Measurements from ENCODE around the gene SLC7A4.
"Not testable (repeated sequence)": the region's sequence is repeated elsewhere in the genome, so short reads cannot be mapped to it uniquely, and the experiment has no call there.

The SLC7A4 gene

GRCh38 chr22:21014726-21015465, 17.5 kb downstream of the SLC7A4 start, which contains the start of gene P2RX6:
Gene P2RX6, plus strand, starts transcription at chr22:21015165. Its CDS starts 10 bp downstream, at chr22:21015175.
- DNase-seq: no peak

DNA sequence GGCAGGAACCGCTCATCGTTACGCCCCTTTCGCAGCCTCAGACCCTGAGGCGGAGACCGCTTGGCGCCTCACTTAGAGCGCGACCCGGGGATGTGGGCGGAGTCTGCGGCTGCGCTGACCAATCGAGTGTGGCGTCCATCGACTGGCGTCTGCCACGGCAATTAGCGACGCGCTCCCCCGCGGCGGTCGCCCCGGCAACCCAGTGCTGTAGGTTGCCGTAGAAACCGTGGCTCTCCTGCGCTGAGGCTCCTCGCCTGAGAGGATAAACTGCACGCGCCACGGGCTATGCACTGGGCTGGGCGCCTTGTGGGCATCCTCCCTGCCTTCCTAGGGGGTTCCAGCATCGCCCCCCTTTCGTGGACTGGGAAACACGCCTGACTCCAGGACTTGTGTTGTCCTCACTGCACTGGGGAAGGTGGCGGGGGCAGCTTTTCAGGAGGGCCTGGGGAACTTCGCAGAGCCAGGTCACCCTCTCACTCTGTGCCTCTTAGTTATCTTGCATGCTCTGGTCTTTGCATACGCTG, 18.1 kb downstream of the SLC7A4 start:
- peak; percentile 87 for DNase-seq

DNA sequence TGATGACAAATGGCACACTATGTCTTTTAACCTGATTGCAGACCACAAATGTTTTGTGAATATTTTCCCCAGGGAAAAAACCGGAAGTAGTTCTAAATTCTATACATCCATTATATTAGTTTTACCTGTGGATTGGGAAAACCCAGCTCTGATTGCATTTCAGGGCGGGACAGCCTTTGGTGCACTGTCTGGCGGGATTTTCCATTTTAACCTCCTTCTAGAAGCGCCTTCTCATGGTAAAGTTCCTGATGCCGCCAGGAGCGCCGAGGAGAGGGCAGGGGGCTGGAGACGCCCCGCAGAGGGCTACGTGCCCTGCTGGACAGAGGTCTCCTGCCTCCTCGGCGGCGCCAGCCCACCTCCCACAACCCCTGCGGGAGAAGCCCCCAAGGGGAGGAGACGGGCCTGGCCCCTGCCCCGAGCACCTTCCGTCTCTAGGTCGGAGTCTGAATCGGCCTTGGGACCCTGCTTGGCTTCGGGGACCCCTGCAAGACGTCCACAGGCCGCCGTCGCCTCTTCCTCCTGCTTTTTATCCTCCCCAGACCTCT, 18.6 kb downstream of the SLC7A4 start:
- DNase-seq: no peak

- DNase-seq: no peak
Observed at GRCh38 chr22:21012446-21013407, 19.6 kb downstream of the SLC7A4 start.

- no peak for DNase-seq
Observed at GRCh38 chr22:21010426-21011113, 21.8 kb downstream of the SLC7A4 start.

- no peak for DNase-seq
Observed at GRCh38 chr22:21009638-21010425, 22.5 kb downstream of the SLC7A4 start.

GRCh38 chr22:21009208-21009607, 23.2 kb downstream of the SLC7A4 start:
- not testable (repeated sequence) for DNase-seq

DNA sequence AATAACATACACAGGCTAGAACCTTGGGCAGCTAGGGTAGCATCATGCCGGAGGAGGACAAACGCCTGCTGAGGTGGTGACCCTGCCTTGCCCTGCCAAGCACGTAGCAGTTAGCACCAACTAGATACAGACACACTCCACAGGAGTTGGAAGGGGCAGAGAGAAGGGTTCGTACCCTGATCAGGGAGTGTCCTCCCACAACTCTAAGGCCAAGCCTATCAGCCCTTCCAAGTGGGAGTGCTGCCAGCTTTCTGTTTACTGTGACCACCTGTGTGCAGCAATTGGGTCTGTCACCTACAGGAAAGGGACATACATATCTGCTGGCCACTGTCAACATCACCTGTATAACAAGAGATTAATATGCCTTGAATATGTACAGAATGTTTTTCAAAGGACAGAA, 28.6 kb downstream of the SLC7A4 start:
- DNase-seq: no peak

GRCh38 chr22:21001601-21002325, 30.6 kb downstream of the SLC7A4 start, which contains the start of gene THAP7:
Gene THAP7, minus strand, starts transcription at chr22:21002118. Its CDS starts 207 bp downstream, at chr22:21001911.
- peak; percentile 97 for DNase-seq

DNA sequence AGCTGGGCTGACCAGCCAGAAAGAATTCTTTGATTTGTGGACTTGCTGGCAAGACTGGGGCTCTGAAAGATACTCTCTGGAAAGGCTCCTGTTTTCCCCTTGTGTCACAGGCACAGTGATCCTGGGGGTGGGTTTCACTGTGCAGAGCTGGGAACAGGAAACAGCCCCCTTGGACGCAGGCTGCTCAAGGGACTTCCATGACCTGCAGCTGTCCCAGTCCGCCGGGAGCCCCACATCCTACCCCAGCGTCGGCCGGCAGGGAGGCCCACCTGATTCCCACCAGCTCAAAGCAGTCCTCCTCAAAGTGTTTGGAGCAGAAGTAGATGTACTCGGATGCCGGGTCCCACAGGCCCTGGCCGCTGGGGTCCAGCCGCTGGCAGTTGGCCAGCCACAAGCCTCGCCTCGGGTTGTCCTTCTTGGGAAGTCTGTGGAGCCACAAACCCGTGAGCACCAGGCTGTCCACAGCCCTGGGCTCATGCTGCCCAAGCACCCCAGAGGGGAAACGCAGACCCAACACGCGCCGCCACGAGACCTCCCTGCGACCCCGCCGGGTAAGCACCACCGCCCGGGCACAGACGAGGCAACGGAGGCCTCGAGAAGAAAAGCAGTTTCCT, 31.3 kb downstream of the SLC7A4 start:
- no peak for DNase-seq

DNA sequence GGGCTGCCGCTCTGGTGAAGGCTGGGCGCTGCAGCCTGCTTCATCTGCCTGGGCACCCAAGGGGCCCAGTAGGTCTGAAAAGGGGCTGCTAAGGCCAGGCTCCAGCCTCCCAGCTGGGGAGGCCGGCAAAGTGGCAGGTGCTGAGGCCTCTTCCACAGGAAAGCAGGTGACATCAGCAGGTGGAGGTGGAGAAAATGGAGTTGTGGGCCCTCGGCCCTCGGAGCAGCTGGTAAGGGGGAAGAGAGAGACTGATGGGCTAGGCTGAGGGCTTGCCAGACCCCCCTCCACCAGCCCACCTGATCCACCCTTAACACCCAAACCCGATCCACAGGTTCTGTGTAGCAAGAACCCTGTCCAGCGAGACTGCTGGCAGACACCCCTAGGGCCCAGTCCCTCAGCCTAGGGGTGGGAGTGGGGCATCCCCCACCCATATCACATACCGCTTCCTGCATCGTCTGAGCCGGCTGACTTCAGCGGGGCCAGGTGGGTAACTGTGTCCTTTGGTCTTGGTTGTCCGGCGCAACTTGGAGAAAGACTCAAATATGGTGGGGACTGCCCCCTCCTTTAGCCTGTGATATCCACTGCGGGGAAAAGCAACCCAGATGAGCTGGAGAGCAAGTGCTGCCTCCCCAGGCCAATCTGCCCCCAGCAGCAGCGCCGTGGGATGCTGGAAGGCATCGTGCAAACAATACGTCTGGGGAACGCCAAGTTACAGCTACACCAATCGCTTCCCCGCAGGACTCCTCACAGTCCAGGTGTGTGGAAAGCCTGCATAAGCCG, 32.0 kb downstream of the SLC7A4 start:
- no peak for DNase-seq

DNA sequence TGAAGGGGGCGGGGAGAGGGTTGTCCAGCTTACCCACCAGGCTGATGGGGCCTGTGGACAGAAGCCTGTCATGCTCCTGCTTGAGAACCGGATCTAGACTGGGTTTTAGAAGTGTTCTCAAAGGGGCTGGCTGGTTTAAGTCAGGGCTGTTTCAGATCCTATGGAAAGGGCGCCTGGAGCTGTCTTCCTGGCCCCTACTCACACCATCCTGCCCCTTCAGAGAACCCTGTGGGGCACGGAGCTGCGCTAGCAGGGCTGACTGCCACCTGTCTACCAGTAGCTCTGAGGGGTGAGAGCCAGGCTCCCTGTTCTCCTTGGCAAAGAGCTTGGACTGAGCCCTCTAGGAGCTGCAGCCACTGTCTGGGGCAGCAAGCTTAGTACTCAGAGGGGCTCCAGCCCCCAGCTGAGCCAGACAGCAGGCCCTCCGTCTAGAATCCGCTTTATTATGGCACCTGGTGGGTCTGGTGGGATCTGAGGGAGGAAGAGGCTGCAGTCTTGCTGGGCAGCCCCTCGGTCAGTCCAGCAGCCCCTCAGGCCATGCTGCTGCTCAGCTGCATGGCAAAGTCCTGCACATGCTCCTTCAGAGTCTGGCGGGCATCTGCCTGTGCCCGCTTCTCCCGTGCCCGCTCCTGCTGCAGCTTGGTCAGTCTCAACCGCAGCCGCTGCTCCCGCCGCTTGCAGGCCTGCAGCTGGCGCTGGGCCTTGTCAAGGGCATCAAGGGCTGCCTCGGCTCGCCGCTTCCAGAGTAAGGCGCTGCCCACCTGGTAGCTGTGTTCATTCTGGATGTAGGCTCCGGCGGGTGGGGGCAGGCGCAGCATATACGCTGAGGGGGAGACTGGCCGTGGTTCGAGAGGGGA, 32.8 kb downstream of the SLC7A4 start:
- no peak for DNase-seq

- no peak for DNase-seq
Observed at GRCh38 chr22:20998411-20999336, 33.7 kb downstream of the SLC7A4 start.

- no peak for DNase-seq
Observed at GRCh38 chr22:20997536-20998257, 34.7 kb downstream of the SLC7A4 start.

- no peak for DNase-seq
Observed at GRCh38 chr22:20996598-20997535, 35.5 kb downstream of the SLC7A4 start.

- no peak for DNase-seq
Observed at GRCh38 chr22:20996031-20996410, 36.3 kb downstream of the SLC7A4 start.

All from activated gamma-delta T cell treated with Interleukin-2 at 50 U/mL for 16 hours (primary cell).